Fibroblast of lung (primary cell): Measurements from ENCODE around the gene GAB2. TPM values are rescaled to one million over a fixed set of nuclear protein-coding genes. Genes with fewer than 3 reads are reported as not detected.

ENCODE experiments used
- DNase-seq, 2 donors: peaks; one replicate each; pipeline versions ENCODE4 v3.0.0 to v3.0.0-alpha.2; 2010; ENCODE audit warnings: low read depth in 2 of 2
- H2AFZ ChIP-seq: 2 replicates; pipeline ENCODE4 v1.5.1; 2012; ENCODE audit warnings: low read length, control low read depth, inconsistent platforms
- H3K27ac ChIP-seq: 2 replicates; pipeline ENCODE4 v1.5.1; 2011; ENCODE audit warnings: low read length, control low read depth; ENCODE audit not compliant: insufficient read depth
- H3K27me3 ChIP-seq: 2 replicates; pipeline ENCODE4 v1.5.1; 2011; ENCODE audit warnings: mild to moderate bottlenecking, low read length; ENCODE audit not compliant: control insufficient read depth, insufficient read depth
- H3K36me3 ChIP-seq: 2 replicates; pipeline ENCODE4 v1.5.1; 2011; ENCODE audit warnings: low read length; ENCODE audit not compliant: control insufficient read depth, insufficient read depth
- H3K4me1 ChIP-seq: 2 replicates; pipeline ENCODE4 v1.5.1; 2011; ENCODE audit warnings: low read length; ENCODE audit not compliant: control insufficient read depth, insufficient read depth; ENCODE audit errors: extremely low read depth
- H3K4me2 ChIP-seq: 2 replicates; pipeline ENCODE4 v1.5.1; 2011; ENCODE audit warnings: low read length, control low read depth; ENCODE audit not compliant: insufficient read depth; ENCODE audit errors: extremely low read depth
- H3K4me3 ChIP-seq, 4 experiments: fragments of 200-600 bp in 1 of 4; sonication (generic) in 1 of 4; replicated peaks in 1 of 4; 2 replicates each; pipeline ENCODE4 v1.5.1; 2011 to 2016; ENCODE audit warnings: low read length in 4 of 4, low read depth in 3 of 4, mild to moderate bottlenecking in 3 of 4, control low read depth in 2 of 4, inconsistent platforms in 1 of 4, mixed read lengths in 1 of 4; ENCODE audit not compliant: insufficient read depth in 1 of 4; ENCODE audit errors: control extremely low read depth in 1 of 4
- H3K79me2 ChIP-seq: 2 replicates; pipeline ENCODE4 v1.5.1; 2012; ENCODE audit warnings: mild to moderate bottlenecking, low read length, inconsistent platforms; ENCODE audit not compliant: control insufficient read depth, insufficient read depth
- H3K9ac ChIP-seq: 2 replicates; pipeline ENCODE4 v1.5.1; 2011; ENCODE audit warnings: mild to moderate bottlenecking, low read length, control low read depth; ENCODE audit not compliant: insufficient read depth
- H3K9me3 ChIP-seq: 2 replicates; pipeline ENCODE4 v1.5.1; 2012; ENCODE audit warnings: low read depth, low read length; ENCODE audit not compliant: control insufficient read depth, insufficient read depth
- H4K20me1 ChIP-seq: 2 replicates; pipeline ENCODE4 v1.5.1; 2011; ENCODE audit warnings: low read length; ENCODE audit not compliant: control insufficient read depth, insufficient read depth; ENCODE audit errors: extremely low read depth
- EZH2 ChIP-seq: IDR thresholded peaks from 2 replicates; pipeline ENCODE4 v1.5.1; 2012; ENCODE audit warnings: low read length, control low read depth, mild to moderate bottlenecking; ENCODE audit errors: missing control alignments
- polyA plus RNA-seq, 2 donors: library from polyadenylated mRNA; depleted of rRNA in 1 of 2; stranded (reverse) in 1 of 2; unstranded in 1 of 2; fragments of >200 nt; gene quantifications; 2 replicates each; pipeline ENCODE4 v1.2.1, GENCODE V29; 2011 to 2012; ENCODE audit warnings: missing spikeins in 1 of 2
- total RNA-seq: library from RNA; depleted of rRNA; stranded (reverse); fragments of >200 nt; gene quantifications from 2 replicates; pipeline ENCODE4 v1.2.1, GENCODE V29; 2014
- TF ChIP-seq, protein P1 (sequence below), 2 donors: IDR thresholded peaks in 1 of 2; conservative IDR thresholded peaks in 1 of 2; 1 replicate in 1 of 2; 2 replicates in 1 of 2; pipeline ENCODE4 v1.5.1; 2011 to 2012; ENCODE audit warnings: low read length in 2 of 2, control low read depth in 1 of 2, inconsistent platforms in 1 of 2, low read depth in 1 of 2, mild to moderate bottlenecking in 1 of 2

GAB2 gene
- total and polyA plus RNA-seq, 2 donors (not counting 1 experiment from before 2014, with no cell fraction given): 7.1 to 14.0 TPM

- Histone ChIP-seq H3K27me3 (no peaks in the 10 kb centered on the region), H3K4me1 (no peaks in the 10 kb centered on the region), H4K20me1 (no peaks in the 10 kb centered on the region), H3K4me2 (no peak overlapping the region), H3K9ac (no peak overlapping the region), H3K9me3 (no peaks in the 10 kb centered on the region), H3K79me2 (no peaks in the 10 kb centered on the region), H3K36me3 (no peaks in the 10 kb centered on the region), H3K4me3 (no peak overlapping the region), H3K27ac (no peak overlapping the region), H2AFZ (no peak overlapping the region)
- DNase-seq: no peak
- TF ChIP-seq EZH2: no peak
- TF ChIP-seq, protein P1, sequence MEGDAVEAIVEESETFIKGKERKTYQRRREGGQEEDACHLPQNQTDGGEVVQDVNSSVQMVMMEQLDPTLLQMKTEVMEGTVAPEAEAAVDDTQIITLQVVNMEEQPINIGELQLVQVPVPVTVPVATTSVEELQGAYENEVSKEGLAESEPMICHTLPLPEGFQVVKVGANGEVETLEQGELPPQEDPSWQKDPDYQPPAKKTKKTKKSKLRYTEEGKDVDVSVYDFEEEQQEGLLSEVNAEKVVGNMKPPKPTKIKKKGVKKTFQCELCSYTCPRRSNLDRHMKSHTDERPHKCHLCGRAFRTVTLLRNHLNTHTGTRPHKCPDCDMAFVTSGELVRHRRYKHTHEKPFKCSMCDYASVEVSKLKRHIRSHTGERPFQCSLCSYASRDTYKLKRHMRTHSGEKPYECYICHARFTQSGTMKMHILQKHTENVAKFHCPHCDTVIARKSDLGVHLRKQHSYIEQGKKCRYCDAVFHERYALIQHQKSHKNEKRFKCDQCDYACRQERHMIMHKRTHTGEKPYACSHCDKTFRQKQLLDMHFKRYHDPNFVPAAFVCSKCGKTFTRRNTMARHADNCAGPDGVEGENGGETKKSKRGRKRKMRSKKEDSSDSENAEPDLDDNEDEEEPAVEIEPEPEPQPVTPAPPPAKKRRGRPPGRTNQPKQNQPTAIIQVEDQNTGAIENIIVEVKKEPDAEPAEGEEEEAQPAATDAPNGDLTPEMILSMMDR (conservative IDR thresholded peaks at IDR 0.05 in 1 of 2, IDR thresholded peaks at IDR 0.05 in 1 of 2; ENCODE audit: low read depth in 1 of 2, low read length in 2 of 2): no peak
Observed at GRCh38 chr11:78402847-78403246, 14.8 kb downstream of the GAB2 start.

- Histone ChIP-seq H3K9ac (no peak overlapping the region), H4K20me1 (no peaks in the 10 kb centered on the region), H3K4me1 (no peaks in the 10 kb centered on the region), H3K27me3 (no peaks in the 10 kb centered on the region), H3K79me2 (no peaks in the 10 kb centered on the region), H3K27ac (no peak overlapping the region), H3K9me3 (no peaks in the 10 kb centered on the region), H2AFZ (no peak overlapping the region), H3K36me3 (no peaks in the 10 kb centered on the region), H3K4me3 (no peak overlapping the region), H3K4me2 (no peak overlapping the region)
- TF ChIP-seq, protein P1 (conservative IDR thresholded peaks at IDR 0.05 in 1 of 2, IDR thresholded peaks at IDR 0.05 in 1 of 2; ENCODE audit: low read depth in 1 of 2, low read length in 2 of 2): no peak
- TF ChIP-seq EZH2: no peak
- DNase-seq: no peak
Observed at GRCh38 chr11:78400702-78401101, 16.9 kb downstream of the GAB2 start.

- Histone ChIP-seq H2AFZ (no peak overlapping the region), H3K36me3 (no peaks in the 10 kb centered on the region), H3K79me2 (no peaks in the 10 kb centered on the region), H3K27ac (no peak overlapping the region), H4K20me1 (no peaks in the 10 kb centered on the region), H3K4me2 (no peak overlapping the region), H3K4me1 (no peaks in the 10 kb centered on the region), H3K9me3 (no peaks in the 10 kb centered on the region), H3K27me3 (no peaks in the 10 kb centered on the region), H3K4me3 (no peak overlapping the region), H3K9ac (no peak overlapping the region)
- TF ChIP-seq, protein P1 (conservative IDR thresholded peaks at IDR 0.05 in 1 of 2, IDR thresholded peaks at IDR 0.05 in 1 of 2; ENCODE audit: low read depth in 1 of 2, low read length in 2 of 2): no peak
- no peak for TF ChIP-seq EZH2
- no peak for DNase-seq
Observed at GRCh38 chr11:78400116-78400515, 17.5 kb downstream of the GAB2 start.
